ENCODE results near the gene ODAD2. TPM values are rescaled to one million over a fixed set of nuclear protein-coding genes. Genes with fewer than 3 reads are reported as not detected.

Gene ODAD2
- total RNA-seq, 1 experiment from 2014 or later = 20.4 TPM

GRCh38 chr10:27861781-27862180 is 137.1 kb downstream of the ODAD2 start:
- Histone ChIP-seq H4K20me1 (ENCODE audit: insufficient read depth) (no peaks in the 10 kb centered on the region), H3K36me3 (ENCODE audit: control insufficient read depth in 1 of 2, insufficient read depth in 2 of 2, low read length in 2 of 2) (no peaks in the 10 kb centered on the region), H3K4me1 (ENCODE audit: control insufficient read depth in 1 of 2, insufficient read depth in 2 of 2, low read length in 2 of 2) (peaks cover 7 to 16% of the 10 kb centered on the region in 2 experiments; a peak in 3 of 4 replicates), H3K4me3 (replicated peaks in 1 of 2; ENCODE audit: low read depth in 1 of 2, low read length in 2 of 2) (no peak overlapping the region), H3K27me3 (ENCODE audit: insufficient read depth, low read length) (no peaks in the 10 kb centered on the region), H3K9me2 (ENCODE audit: insufficient read depth) (no peaks in the 10 kb centered on the region), H3K9ac (ENCODE audit: low read length) (no peak overlapping the region), H3K27ac (ENCODE audit: low read depth, low read length) (no peak overlapping the region), H3K79me2 (ENCODE audit: insufficient read depth, low read length) (no peaks in the 10 kb centered on the region), H2AFZ (ENCODE audit: low read depth, low read length, poor library complexity, severe bottlenecking) (no peak overlapping the region), H3K9me3 (ENCODE audit: control insufficient read depth in 1 of 2, insufficient read depth in 1 of 2, low read depth in 1 of 2, low read length in 2 of 2) (no peaks in the 10 kb centered on the region), H3K4me2 (ENCODE audit: low read length) (no peak overlapping the region)
- ATAC-seq (no peak), DNase-seq (ENCODE audit: low read depth, low spot score) (no peak)
- RAD21 ChIA-PET (ENCODE audit: low non-redundant PET in 1 of 2, low total read pairs in 2 of 2, uncharacterized antibody in 2 of 2, unreplicated experiment in 2 of 2) = no interaction called here
- TF ChIP-seq, protein P1, sequence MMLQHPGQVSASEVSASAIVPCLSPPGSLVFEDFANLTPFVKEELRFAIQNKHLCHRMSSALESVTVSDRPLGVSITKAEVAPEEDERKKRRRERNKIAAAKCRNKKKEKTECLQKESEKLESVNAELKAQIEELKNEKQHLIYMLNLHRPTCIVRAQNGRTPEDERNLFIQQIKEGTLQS (IDR thresholded peaks at IDR 0.05) = no peak
- TF ChIP-seq FOSL1 (IDR thresholded peaks at IDR 0.05; ENCODE audit: low read depth) = no peak
- no peak for TF ChIP-seq TCF7L2 (IDR thresholded peaks at IDR 0.05; ENCODE audit: borderline replicate concordance, extremely low read depth, insufficient read depth, insufficient read length)
- TF ChIP-seq, protein P2, sequence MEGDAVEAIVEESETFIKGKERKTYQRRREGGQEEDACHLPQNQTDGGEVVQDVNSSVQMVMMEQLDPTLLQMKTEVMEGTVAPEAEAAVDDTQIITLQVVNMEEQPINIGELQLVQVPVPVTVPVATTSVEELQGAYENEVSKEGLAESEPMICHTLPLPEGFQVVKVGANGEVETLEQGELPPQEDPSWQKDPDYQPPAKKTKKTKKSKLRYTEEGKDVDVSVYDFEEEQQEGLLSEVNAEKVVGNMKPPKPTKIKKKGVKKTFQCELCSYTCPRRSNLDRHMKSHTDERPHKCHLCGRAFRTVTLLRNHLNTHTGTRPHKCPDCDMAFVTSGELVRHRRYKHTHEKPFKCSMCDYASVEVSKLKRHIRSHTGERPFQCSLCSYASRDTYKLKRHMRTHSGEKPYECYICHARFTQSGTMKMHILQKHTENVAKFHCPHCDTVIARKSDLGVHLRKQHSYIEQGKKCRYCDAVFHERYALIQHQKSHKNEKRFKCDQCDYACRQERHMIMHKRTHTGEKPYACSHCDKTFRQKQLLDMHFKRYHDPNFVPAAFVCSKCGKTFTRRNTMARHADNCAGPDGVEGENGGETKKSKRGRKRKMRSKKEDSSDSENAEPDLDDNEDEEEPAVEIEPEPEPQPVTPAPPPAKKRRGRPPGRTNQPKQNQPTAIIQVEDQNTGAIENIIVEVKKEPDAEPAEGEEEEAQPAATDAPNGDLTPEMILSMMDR (IDR thresholded peaks at IDR 0.05 in 2 of 3, conservative IDR thresholded peaks at IDR 0.05 in 1 of 3; ENCODE audit: borderline replicate concordance in 1 of 3, insufficient read depth in 1 of 3, low read depth in 2 of 3, low read length in 2 of 3) = no peak
- TF ChIP-seq POLR2A (IDR thresholded peaks at IDR 0.05; ENCODE audit: borderline replicate concordance, extremely low read depth, insufficient read depth, insufficient read length) = no peak
- no peak for TF ChIP-seq ZBTB33 (IDR thresholded peaks at IDR 0.05; ENCODE audit: extremely low read depth, insufficient replicate concordance, low read length)
- no peak for TF ChIP-seq REST (IDR thresholded peaks at IDR 0.05; ENCODE audit: low read depth)
- TF ChIP-seq ELF1 (IDR thresholded peaks at IDR 0.05; ENCODE audit: borderline replicate concordance, low read depth) = no peak
- TF ChIP-seq POLR2AphosphoS5 (IDR thresholded peaks at IDR 0.05; ENCODE audit: low read depth, low read length) = no peak
- TF ChIP-seq JUND (IDR thresholded peaks at IDR 0.05) = no peak
- TF ChIP-seq EZH2phosphoT487 (IDR thresholded peaks at IDR 0.05; ENCODE audit: borderline replicate concordance) = no peak
- no peak for TF ChIP-seq RAD21 (IDR thresholded peaks at IDR 0.05; ENCODE audit: low read depth)
- no peak for TF ChIP-seq CBX3 (IDR thresholded peaks at IDR 0.05; ENCODE audit: low read depth)
- TF ChIP-seq ZNF274 (IDR thresholded peaks at IDR 0.05; ENCODE audit: low read depth, low read length) = no peak
- no peak for TF ChIP-seq SIN3A (IDR thresholded peaks at IDR 0.05; ENCODE audit: low read depth)
- intact Hi-C loops (cut with micrococcal nuclease) = no loop called here
- CTCF ChIA-PET = no interaction called here
- POLR2A ChIA-PET = no interaction called here
- BruUV-seq (replicated peaks) = no TSS peak

Measured in HCT116 (cell line).